Peyer's patch (tissue), 4 donors: ENCODE measurements around the gene GRIK3.

Experiments used
- POLR2A ChIP-seq, 2 donors: fragments of 450-650 bp; IDR thresholded peaks; one replicate each; pipeline ENCODE4 v1.5.1; 2017; ENCODE audit warnings: antibody characterized with exemption in 2 of 2, mild to moderate bottlenecking in 2 of 2, moderate library complexity in 2 of 2
- TF ChIP-seq, protein P1 (sequence below), 6 experiments: fragments of 450-650 bp in 4 of 6; fragments of 200-600 bp in 2 of 6; sonication (generic) in 1 of 6; IDR thresholded peaks; one replicate each; pipeline ENCODE4 v1.5.1; 2017 to 2019; ENCODE audit warnings: antibody characterized with exemption in 6 of 6, mild to moderate bottlenecking in 3 of 6, moderate library complexity in 1 of 6

GRCh38 chr1:36948606-36949005 is 85.7 kb downstream of the GRIK3 start:
- no peak for TF ChIP-seq POLR2A (IDR thresholded peaks at IDR 0.05)
- TF ChIP-seq, protein P1, sequence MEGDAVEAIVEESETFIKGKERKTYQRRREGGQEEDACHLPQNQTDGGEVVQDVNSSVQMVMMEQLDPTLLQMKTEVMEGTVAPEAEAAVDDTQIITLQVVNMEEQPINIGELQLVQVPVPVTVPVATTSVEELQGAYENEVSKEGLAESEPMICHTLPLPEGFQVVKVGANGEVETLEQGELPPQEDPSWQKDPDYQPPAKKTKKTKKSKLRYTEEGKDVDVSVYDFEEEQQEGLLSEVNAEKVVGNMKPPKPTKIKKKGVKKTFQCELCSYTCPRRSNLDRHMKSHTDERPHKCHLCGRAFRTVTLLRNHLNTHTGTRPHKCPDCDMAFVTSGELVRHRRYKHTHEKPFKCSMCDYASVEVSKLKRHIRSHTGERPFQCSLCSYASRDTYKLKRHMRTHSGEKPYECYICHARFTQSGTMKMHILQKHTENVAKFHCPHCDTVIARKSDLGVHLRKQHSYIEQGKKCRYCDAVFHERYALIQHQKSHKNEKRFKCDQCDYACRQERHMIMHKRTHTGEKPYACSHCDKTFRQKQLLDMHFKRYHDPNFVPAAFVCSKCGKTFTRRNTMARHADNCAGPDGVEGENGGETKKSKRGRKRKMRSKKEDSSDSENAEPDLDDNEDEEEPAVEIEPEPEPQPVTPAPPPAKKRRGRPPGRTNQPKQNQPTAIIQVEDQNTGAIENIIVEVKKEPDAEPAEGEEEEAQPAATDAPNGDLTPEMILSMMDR (IDR thresholded peaks at IDR 0.05): no peak
